Neuronal stem cell (in vitro differentiated cells): ENCODE measurements around the gene STXBP5L.

Experiments
- DNase-seq: peaks from one replicate; pipeline ENCODE4 v3.0.0-alpha.2; 2013; ENCODE audit warnings: low spot score
- H2AFZ ChIP-seq: one replicate; pipeline ENCODE4 v1.6.1; 2013; ENCODE audit warnings: mild to moderate bottlenecking, low read length, inconsistent platforms
- H2AK5ac ChIP-seq: 2 replicates; pipeline ENCODE4 v1.6.1; 2013; ENCODE audit warnings: low read depth, mild to moderate bottlenecking, inconsistent platforms, low read length, moderate library complexity, mixed read lengths
- H2BK120ac ChIP-seq: 2 replicates; pipeline ENCODE4 v1.6.1; 2013; ENCODE audit warnings: low read depth, mild to moderate bottlenecking, inconsistent platforms, low read length, moderate library complexity, mixed read lengths
- H2BK12ac ChIP-seq: one replicate; pipeline ENCODE4 v1.6.1; 2013; ENCODE audit warnings: low read length, inconsistent platforms
- H2BK15ac ChIP-seq: 2 replicates; pipeline ENCODE4 v1.6.1; 2013; ENCODE audit warnings: mild to moderate bottlenecking, low read length, inconsistent platforms, mixed read lengths
- H2BK5ac ChIP-seq: one replicate; pipeline ENCODE4 v1.6.1; 2013; ENCODE audit warnings: inconsistent platforms, mild to moderate bottlenecking, low read length, moderate library complexity
- H3K14ac ChIP-seq: one replicate; pipeline ENCODE4 v1.6.1; 2013; ENCODE audit warnings: low read length, inconsistent platforms
- H3K18ac ChIP-seq: 2 replicates; pipeline ENCODE4 v1.6.1; 2013; ENCODE audit warnings: low read length, inconsistent platforms
- H3K23ac ChIP-seq: 2 replicates; pipeline ENCODE4 v1.6.1; 2013; ENCODE audit warnings: low read depth, mild to moderate bottlenecking, mixed read lengths, low read length, inconsistent platforms; ENCODE audit not compliant: poor library complexity
- H3K27ac ChIP-seq: replicated peaks from 3 replicates; pipeline ENCODE4 v1.5.1; 2013; ENCODE audit warnings: low read length, inconsistent platforms
- H3K27me3 ChIP-seq, 3 experiments: 2 replicates each; pipeline ENCODE4 v1.6.1; 2013; ENCODE audit warnings: low read length in 3 of 3, mild to moderate bottlenecking in 2 of 3, inconsistent platforms in 1 of 3, low read depth in 1 of 3, mixed read lengths in 1 of 3, moderate library complexity in 1 of 3; ENCODE audit not compliant: control insufficient read depth in 3 of 3, insufficient read depth in 3 of 3
- H3K36me3 ChIP-seq, 2 donors: replicated peaks in 1 of 2; 2 replicates each; pipeline ENCODE4 v1.6.1; 2013; ENCODE audit warnings: low read length in 2 of 2; ENCODE audit not compliant: control insufficient read depth in 2 of 2, insufficient read depth in 2 of 2
- H3K4ac ChIP-seq: 2 replicates; pipeline ENCODE4 v1.6.1; 2013; ENCODE audit warnings: inconsistent platforms, mild to moderate bottlenecking, low read length, moderate library complexity
- H3K4me1 ChIP-seq, 2 donors: 1 replicate in 1 of 2; 2 replicates in 1 of 2; pipeline ENCODE4 v1.6.1; 2013; ENCODE audit warnings: low read length in 2 of 2, low read depth in 1 of 2; ENCODE audit not compliant: control insufficient read depth in 2 of 2, insufficient read depth in 1 of 2
- H3K4me2 ChIP-seq: one replicate; pipeline ENCODE4 v1.6.1; 2013; ENCODE audit warnings: mild to moderate bottlenecking, low read length, inconsistent platforms; ENCODE audit not compliant: insufficient read depth, poor library complexity, severe bottlenecking
- H3K4me3 ChIP-seq, 2 donors: 2 replicates each; pipeline ENCODE4 v1.5.1; 2013; ENCODE audit warnings: low read length in 2 of 2, mild to moderate bottlenecking in 2 of 2, inconsistent platforms in 1 of 2, moderate library complexity in 1 of 2
- H3K79me1 ChIP-seq: one replicate; pipeline ENCODE4 v1.6.1; 2013; ENCODE audit warnings: low read depth, mild to moderate bottlenecking, inconsistent platforms, low read length, moderate library complexity
- H3K9ac ChIP-seq: one replicate; pipeline ENCODE4 v1.6.1; 2013; ENCODE audit warnings: mild to moderate bottlenecking, low read depth, low read length, inconsistent platforms; ENCODE audit not compliant: poor library complexity
- H3K9me3 ChIP-seq, 2 donors: replicated peaks in 1 of 2; 2 replicates each; pipeline versions ENCODE3 to v1.6.1; 2013; ENCODE audit warnings: low read length in 2 of 2, mild to moderate bottlenecking in 2 of 2, inconsistent platforms in 1 of 2, low read depth in 1 of 2, mixed read lengths in 1 of 2, moderate library complexity in 1 of 2; ENCODE audit not compliant: control insufficient read depth in 2 of 2, insufficient read depth in 1 of 2
- H4K8ac ChIP-seq: one replicate; pipeline ENCODE4 v1.6.1; 2013; ENCODE audit warnings: low read depth, mild to moderate bottlenecking, inconsistent platforms, low read length, moderate library complexity
- H4K91ac ChIP-seq: one replicate; pipeline ENCODE4 v1.6.1; 2013; ENCODE audit warnings: low read length, low read depth, mild to moderate bottlenecking, inconsistent platforms; ENCODE audit not compliant: poor library complexity
- WGBS, 2 donors: extraction: QIAGEN DNeasy Blood & Tissue Kit; methylation state at CpG; one replicate each; pipeline ENCODE4 v1.1.7; 2013; ENCODE audit warnings: missing lambda C conversion rate in 2 of 2, mixed read lengths in 1 of 2; ENCODE audit not compliant: insufficient read length in 2 of 2, insufficient replicate concordance in 1 of 2; ENCODE audit errors: extremely low coverage in 2 of 2; 5-methylcytosine and 5-hydroxymethylcytosine counted together

The STXBP5L gene

DNA sequence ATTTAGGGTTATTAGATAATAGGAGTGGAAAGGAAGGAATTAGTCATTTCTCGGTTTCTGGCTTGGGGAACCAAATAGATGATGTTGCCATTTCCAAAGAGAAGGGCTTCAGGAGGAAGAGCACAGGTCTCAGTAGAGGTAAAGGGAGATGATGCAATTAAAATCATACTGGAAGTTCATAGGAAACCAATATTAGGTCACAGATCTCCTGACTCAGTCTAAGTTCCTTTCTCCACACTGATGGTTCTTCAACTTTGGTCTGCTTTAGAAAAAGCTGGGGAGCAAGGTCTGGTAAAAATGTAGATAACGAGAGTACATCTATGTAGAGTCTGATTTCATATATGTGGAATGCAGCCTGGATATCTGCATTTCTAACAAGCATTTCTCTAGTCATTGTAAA, 506.9 kb downstream of the STXBP5L start:
- no peak overlapping the region for H2AFZ ChIP-seq
- no peak overlapping the region for H2BK12ac ChIP-seq
- H2BK15ac ChIP-seq: no peak overlapping the region
- H3K4me2 ChIP-seq: no peak overlapping the region
- no peak for DNase-seq
- H2AK5ac ChIP-seq: no peak overlapping the region
- no peaks in the 10 kb centered on the region for H3K27me3 ChIP-seq
- H3K79me1 ChIP-seq: no peaks in the 10 kb centered on the region
- H4K91ac ChIP-seq: no peak overlapping the region
- H3K14ac ChIP-seq: no peak overlapping the region
- H3K9ac ChIP-seq: no peak overlapping the region
- H3K23ac ChIP-seq: no peak overlapping the region
- H3K4ac ChIP-seq: no peak overlapping the region
- H3K9me3 ChIP-seq: no peaks in the 10 kb centered on the region
- no peak overlapping the region for H3K4me3 ChIP-seq
- no peak overlapping the region for H2BK5ac ChIP-seq
- H3K27ac ChIP-seq: no peak overlapping the region
- H3K18ac ChIP-seq: no peak overlapping the region
- H4K8ac ChIP-seq: no peak overlapping the region
- no peak overlapping the region for H2BK120ac ChIP-seq
- no peaks in the 10 kb centered on the region for H3K4me1 ChIP-seq
- WGBS, 2 donors: no CpG with 5 or more reads among the region's 2 CpGs
- peaks cover 0 to 6% of the 10 kb centered on the region in 2 donors for H3K36me3 ChIP-seq

DNA sequence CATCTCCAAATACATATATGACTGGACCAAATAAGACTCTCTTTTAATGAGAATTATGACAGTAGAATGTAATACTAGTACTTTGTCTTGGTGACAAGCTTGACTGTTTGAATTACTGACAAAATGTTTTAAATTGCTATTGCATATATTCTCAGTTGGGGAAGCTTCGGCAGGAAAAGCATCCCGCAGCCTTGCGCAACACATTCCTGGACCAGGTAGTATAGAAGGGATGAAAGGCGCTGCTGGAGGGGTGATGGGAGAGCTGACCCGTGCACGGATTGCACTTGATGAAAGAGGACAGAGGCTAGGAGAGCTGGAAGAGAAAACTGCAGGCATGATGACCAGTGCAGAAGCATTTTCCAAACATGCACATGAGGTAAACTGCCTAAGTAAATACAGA, 510.2 kb downstream of the STXBP5L start:
- WGBS, 2 donors: no CpG with 5 or more reads among the region's 6 CpGs
- Histone ChIP-seq H2BK15ac (no peak overlapping the region), H4K8ac (no peak overlapping the region), H3K4me3 (no peak overlapping the region), H3K4me2 (no peak overlapping the region), H3K4ac (no peak overlapping the region), H2AK5ac (no peak overlapping the region), H2AFZ (no peak overlapping the region), H3K23ac (no peak overlapping the region), H2BK12ac (no peak overlapping the region), H3K27me3 (no peaks in the 10 kb centered on the region), H2BK5ac (no peak overlapping the region), H3K79me1 (no peaks in the 10 kb centered on the region), H4K91ac (no peak overlapping the region), H3K4me1 (no peaks in the 10 kb centered on the region), H3K9ac (no peak overlapping the region), H3K9me3 (no peaks in the 10 kb centered on the region), H3K36me3 (peaks cover 0 to 6% of the 10 kb centered on the region in 2 donors), H3K14ac (no peak overlapping the region), H3K27ac (no peak overlapping the region), H3K18ac (no peak overlapping the region), H2BK120ac (no peak overlapping the region)
- no peak for DNase-seq

- no peak overlapping the region for H2AK5ac ChIP-seq
- H3K4me1 ChIP-seq: no peaks in the 10 kb centered on the region
- no peak overlapping the region for H3K4me2 ChIP-seq
- no peak overlapping the region for H3K27ac ChIP-seq
- no peaks in the 10 kb centered on the region for H3K27me3 ChIP-seq
- no peak overlapping the region for H3K14ac ChIP-seq
- H2BK5ac ChIP-seq: no peak overlapping the region
- H2BK15ac ChIP-seq: no peak overlapping the region
- H2BK120ac ChIP-seq: no peak overlapping the region
- H2BK12ac ChIP-seq: no peak overlapping the region
- H3K9me3 ChIP-seq: no peaks in the 10 kb centered on the region
- H3K36me3 ChIP-seq: peaks cover 1 to 40% of the 10 kb centered on the region in 2 donors
- no peaks in the 10 kb centered on the region for H3K79me1 ChIP-seq
- H4K91ac ChIP-seq: no peak overlapping the region
- no peak overlapping the region for H3K18ac ChIP-seq
- no peak overlapping the region for H3K4me3 ChIP-seq
- H3K4ac ChIP-seq: no peak overlapping the region
- DNase-seq: no peak
- no peak overlapping the region for H4K8ac ChIP-seq
- H2AFZ ChIP-seq: no peak overlapping the region
- no peak overlapping the region for H3K23ac ChIP-seq
- no peak overlapping the region for H3K9ac ChIP-seq
These were observed 516.5 kb downstream of the STXBP5L start for GRCh38 chr3:121424549-121424948.

DNA sequence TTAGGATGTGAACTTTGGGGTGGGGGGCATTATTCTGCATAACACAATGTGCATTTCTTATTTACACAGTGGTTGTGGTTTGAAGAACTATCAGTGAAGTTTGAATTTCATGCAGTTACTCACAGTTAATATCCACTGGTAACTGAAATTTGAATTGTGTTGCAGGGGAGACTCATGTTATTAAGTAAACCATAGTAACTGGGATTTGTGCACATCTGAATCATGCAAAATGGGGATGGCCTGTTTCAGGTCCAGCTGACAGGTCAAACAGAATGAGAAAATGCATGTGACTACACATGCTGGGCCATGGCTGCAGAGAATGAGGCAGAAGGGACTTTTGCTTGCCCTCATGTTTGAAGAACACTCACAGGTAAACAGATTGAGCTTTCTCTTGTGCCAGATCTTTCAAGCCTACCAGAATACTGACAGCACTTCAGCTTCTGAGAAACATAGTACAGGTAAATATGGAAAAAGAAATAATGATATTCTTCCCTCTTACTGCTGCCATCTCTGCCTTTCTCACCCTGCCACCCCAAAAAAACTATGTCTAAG, 522.7 kb downstream of the STXBP5L start:
- no peak overlapping the region for H3K27ac ChIP-seq
- H3K18ac ChIP-seq: no peak overlapping the region

More for the DNA sequence above, 522.7 kb downstream of the STXBP5L start:
- Histone ChIP-seq H2BK15ac (no peak overlapping the region), H3K4me3 (no peak overlapping the region), H2BK12ac (no peak overlapping the region), H3K79me1 (no peaks in the 10 kb centered on the region), H3K9ac (no peak overlapping the region), H3K14ac (no peak overlapping the region), H3K9me3 (peaks cover 0 to 4% of the 10 kb centered on the region in 2 donors), H3K4me1 (no peaks in the 10 kb centered on the region), H3K4ac (no peak overlapping the region), H4K91ac (no peak overlapping the region), H3K27me3 (no peaks in the 10 kb centered on the region), H3K36me3 (peaks cover 10 to 91% of the 10 kb centered on the region in 2 donors), H2AFZ (no peak overlapping the region), H4K8ac (no peak overlapping the region), H2BK5ac (no peak overlapping the region), H2BK120ac (no peak overlapping the region), H3K23ac (no peak overlapping the region), H3K4me2 (no peak overlapping the region), H2AK5ac (no peak overlapping the region)
- no peak for DNase-seq
